Measurements from ENCODE around the gene SDC1. TPM values are rescaled to one million over a fixed set of nuclear protein-coding genes. Genes with fewer than 3 reads are reported as not detected.

Gene SDC1
- total RNA-seq, 2 experiments from 2014 or later = 0.12 TPM; not detected in 1

DNA sequence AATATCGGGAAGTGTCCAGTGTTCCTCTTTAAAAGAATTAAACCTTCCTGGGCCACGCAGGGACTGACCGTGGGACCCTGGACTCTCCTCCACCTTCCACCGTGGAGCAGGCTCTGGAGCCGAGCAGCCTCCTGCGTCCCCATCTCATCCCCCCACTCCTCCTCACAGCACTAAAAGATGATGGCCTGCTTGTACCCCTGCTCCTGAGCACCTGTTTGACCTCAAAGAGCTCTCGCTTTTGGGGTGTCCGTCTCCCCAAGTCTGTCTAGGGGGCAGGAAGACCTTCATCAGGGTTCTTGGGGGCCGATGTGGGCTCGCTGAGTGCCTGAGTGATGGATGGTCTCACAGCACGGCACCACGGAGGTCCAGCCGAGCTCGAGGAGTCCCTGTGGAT, 1.2 kb upstream of the SDC1 start:
- H3K4me1 Mint-ChIP-seq (ENCODE audit: low read depth) = peaks cover 6% of the 10 kb centered on the region

DNA sequence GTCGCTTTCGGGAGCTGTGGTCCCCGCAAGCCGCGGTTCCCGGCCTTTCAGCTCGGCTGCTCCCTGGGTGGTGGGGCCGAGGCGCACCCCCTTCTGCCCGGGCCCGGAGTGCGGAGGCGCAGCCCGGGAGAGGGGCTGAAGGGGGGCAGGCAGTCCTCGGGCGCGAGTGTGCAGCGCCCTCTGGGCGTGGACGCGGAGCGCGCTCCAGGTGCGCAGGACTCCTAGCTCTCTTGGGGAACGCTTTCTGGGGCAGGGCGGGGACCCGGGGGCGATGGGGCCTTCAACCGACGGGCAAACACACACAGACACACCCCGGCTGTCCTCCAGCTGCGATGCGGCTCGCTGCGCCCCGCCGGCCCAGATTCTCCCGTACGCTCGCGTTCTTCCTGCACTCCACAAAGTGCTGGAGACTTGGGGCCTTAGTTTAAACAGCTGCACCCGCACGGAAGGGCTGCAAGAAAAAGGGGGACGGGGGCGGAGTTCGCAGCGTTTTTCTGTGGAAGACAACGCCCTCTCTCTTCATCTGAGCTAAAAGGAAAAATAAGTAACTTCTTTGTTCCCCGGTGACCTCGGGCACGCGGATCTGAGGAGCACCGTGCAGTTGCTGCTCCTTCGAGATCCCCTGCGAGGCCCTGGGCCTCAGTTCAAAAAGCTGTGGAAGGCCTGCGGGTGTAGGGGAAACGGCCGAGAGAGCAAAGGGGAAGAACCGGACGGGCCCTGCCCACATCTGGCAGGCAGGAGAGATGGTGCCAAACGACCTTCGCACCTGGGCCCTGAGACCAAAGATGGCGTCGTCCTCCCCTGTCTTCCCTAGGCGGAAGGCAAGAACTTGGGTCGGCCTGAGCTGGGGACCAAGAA, 593 bp upstream of the SDC1 start:
- H3K4me1 Mint-ChIP-seq (ENCODE audit: low read depth) = peaks cover 6% of the 10 kb centered on the region
- intact Hi-C loops (cut with micrococcal nuclease) = loop anchor here (1.0 to 10.0 kb wide), 2 partner anchors 90 to 211 kb away; partner anchors contain the start of gene MATN3
- no peaks in the 10 kb centered on the region for H3K9me3 Mint-ChIP-seq
- CTCF ChIA-PET = interaction anchor here (0.8 to 1.9 kb wide), 15 partner anchors 9 to 210 kb away, joined by 3 to 6 read pairs (median 4); no protein-coding TSS in a partner anchor
- H3K36me3 Mint-ChIP-seq = no peaks in the 10 kb centered on the region
- no peak overlapping the region for H3K27ac Mint-ChIP-seq
- peak; percentile 51 for DNase-seq
- POLR2A ChIA-PET = interaction anchor here (0.6 kb wide), 1 partner anchor 71 kb away, joined by 3 read pairs; no protein-coding TSS in a partner anchor
- peak overlapping the region; percentile 48 for H3K4me3 Mint-ChIP-seq
- peaks cover 41% of the 10 kb centered on the region for H3K27me3 Mint-ChIP-seq

More for the DNA sequence above, 1.2 kb upstream of the SDC1 start:
- POLR2A ChIA-PET = no interaction called here
- H3K36me3 Mint-ChIP-seq = no peaks in the 10 kb centered on the region
- no peaks in the 10 kb centered on the region for H3K9me3 Mint-ChIP-seq
- intact Hi-C loops (cut with micrococcal nuclease) = loop anchor here (10.0 kb wide), 1 partner anchor 211 kb away; the partner anchor contains the start of gene MATN3
- peaks cover 41% of the 10 kb centered on the region for H3K27me3 Mint-ChIP-seq
- H3K27ac Mint-ChIP-seq = no peak overlapping the region
- no peak for DNase-seq
- CTCF ChIA-PET = interaction anchor here (0.8 to 1.9 kb wide), 9 partner anchors 9 to 211 kb away, joined by 3 to 6 read pairs (median 5); no protein-coding TSS in a partner anchor
- H3K4me3 Mint-ChIP-seq = no peak overlapping the region

- H3K27me3 Mint-ChIP-seq = peaks cover 44% of the 10 kb centered on the region
- intact Hi-C loops (cut with micrococcal nuclease) = loop anchor here (10.0 kb wide), 1 partner anchor 209 kb away; the partner anchor contains the start of gene MATN3
- no peak overlapping the region for H3K27ac Mint-ChIP-seq
- H3K9me3 Mint-ChIP-seq = no peaks in the 10 kb centered on the region
- POLR2A ChIA-PET = no interaction called here
- H3K36me3 Mint-ChIP-seq = no peaks in the 10 kb centered on the region
- no peak for DNase-seq
- no peak overlapping the region for H3K4me3 Mint-ChIP-seq
- peaks cover 6% of the 10 kb centered on the region for H3K4me1 Mint-ChIP-seq (ENCODE audit: low read depth)
- CTCF ChIA-PET = interaction anchor here (1.1 to 1.9 kb wide), 4 partner anchors 14 to 209 kb away, joined by 4 to 6 read pairs (median 6); no protein-coding TSS in a partner anchor
These were observed 690 bp downstream of the SDC1 start for GRCh38 chr2:20224164-20224715.

DNA sequence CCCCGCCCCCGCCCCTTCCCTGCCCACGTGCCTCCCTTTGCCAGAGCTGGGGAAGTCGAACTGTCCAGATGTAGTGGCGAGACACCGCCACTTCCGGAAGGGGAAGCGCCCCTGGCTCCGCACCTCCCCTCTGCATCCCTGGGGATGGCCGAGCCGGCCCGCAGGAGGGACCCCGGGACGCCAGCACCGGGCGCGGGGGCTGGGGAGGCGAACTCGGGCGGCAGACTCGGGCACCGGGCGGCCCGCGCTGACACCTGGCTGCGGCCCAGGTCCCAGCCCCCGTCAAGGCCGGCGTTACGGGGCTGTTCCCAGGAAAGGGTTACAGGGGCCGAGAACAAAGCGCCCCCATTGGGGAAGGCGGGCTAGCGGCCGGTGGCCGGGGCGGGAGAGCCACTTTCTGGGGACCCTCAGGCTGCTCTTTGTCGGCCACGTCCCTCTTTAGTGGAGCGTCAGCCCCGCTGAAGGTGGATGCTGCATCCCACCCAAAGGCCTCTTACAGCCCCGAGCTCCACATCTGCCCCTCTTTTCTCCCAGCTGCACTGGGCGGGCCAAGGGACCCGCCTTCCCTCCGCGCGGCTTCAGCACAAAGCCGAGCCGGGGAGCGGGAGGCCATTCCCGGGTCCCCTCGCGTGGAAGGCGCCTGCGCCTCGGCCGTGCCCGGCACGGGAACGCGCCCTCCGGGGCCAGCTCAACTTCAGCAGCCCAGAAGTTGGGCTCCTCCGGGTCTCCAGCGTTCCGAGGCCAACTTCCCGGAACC, 1.3 kb downstream of the SDC1 start:
- Mint-ChIP-seq H3K4me1 (ENCODE audit: low read depth) (peaks cover 6% of the 10 kb centered on the region), H3K36me3 (no peaks in the 10 kb centered on the region), H3K9me3 (no peaks in the 10 kb centered on the region), H3K27ac (no peak overlapping the region), H3K4me3 (no peak overlapping the region), H3K27me3 (peaks cover 41% of the 10 kb centered on the region)
- intact Hi-C loops (cut with micrococcal nuclease) = loop anchor here (10.0 kb wide), 1 partner anchor 209 kb away; the partner anchor contains the start of gene MATN3
- ChIA-PET CTCF (interaction anchor here (1.1 kb wide), 1 partner anchor 208 kb away, joined by 6 read pairs; no protein-coding TSS in a partner anchor), POLR2A (no interaction called here)
- DNase-seq = no peak

DNA sequence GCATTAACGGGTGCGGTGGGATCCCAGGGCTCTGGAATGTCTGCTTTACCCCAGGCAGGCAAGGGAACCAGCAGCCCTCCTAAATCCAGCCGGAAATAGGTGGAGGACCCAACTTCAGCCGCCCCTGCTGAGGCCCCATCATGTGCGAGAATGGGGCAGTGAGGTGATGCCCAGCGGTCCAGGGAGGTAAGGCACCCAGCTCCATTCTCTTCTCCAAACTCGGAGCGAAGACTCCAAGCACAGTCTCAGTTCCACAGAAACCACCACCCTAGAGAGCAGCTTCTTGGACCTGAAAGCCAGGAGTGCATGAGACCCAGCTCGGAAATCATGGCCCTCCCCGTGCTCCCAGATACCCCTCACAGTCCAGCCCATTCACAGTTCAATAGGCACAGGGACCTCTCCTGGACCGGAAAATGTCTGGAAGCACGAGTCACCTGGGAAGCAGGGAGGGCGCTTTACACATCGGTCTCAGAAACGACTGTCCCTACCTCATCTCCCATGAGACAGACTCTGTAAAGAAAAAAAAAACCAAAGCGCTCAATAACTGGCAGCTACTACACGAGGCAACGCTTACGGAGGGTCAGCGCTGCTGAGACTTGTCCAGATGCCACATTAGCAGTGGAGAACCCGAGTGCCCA, 2.0 kb downstream of the SDC1 start:
- Mint-ChIP-seq H3K27ac (no peak overlapping the region), H3K4me3 (peak overlapping the region; percentile 23), H3K9me3 (no peaks in the 10 kb centered on the region), H3K4me1 (ENCODE audit: low read depth) (peaks cover 6% of the 10 kb centered on the region), H3K36me3 (no peaks in the 10 kb centered on the region), H3K27me3 (peaks cover 41% of the 10 kb centered on the region)
- ChIA-PET CTCF (no interaction called here), POLR2A (no interaction called here)
- intact Hi-C loops (cut with micrococcal nuclease) = loop anchor here (10.0 kb wide), 1 partner anchor 208 kb away; the partner anchor contains the start of gene MATN3
- DNase-seq = no peak

DNA sequence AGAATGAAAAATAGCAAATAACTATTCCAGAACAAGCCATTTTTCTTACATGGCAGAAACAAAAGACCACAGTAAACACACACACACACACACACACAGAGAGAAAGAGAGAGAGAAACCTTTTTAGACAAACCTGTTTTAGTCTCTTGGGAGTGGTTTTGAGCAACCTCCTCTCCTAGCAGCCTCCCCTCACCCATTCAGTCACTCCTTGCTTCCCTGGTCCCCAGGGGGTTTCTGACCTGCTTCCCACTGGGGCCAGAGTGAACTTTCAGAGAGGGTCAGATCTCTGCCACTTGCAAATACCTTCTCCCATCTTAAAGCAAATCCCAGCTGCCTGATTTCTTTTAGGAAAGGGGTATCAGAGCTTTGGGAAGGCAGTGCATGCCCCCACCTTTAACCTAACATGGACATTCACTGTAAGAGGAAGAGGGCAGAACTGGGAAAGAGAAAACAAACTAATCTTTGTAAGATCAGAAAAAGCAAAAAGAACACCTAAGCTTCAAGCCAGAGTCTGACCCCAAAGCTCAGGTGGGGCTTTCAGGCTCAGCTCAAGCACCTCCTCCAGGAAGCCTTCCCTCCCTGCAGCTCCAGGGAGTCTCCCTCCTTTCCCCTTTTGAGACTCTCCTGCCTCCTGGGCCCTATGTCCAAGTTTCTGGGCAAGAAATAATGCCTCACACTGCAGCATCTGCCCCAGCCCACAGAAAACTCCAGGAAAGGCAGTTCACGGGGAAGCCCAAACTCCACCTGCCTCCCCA, 2.7 kb downstream of the SDC1 start:
- no peaks in the 10 kb centered on the region for H3K9me3 Mint-ChIP-seq
- H3K4me1 Mint-ChIP-seq (ENCODE audit: low read depth) = peaks cover 6% of the 10 kb centered on the region
- H3K36me3 Mint-ChIP-seq = no peaks in the 10 kb centered on the region
- POLR2A ChIA-PET = no interaction called here
- intact Hi-C loops (cut with micrococcal nuclease) = loop anchor here (10.0 kb wide), 1 partner anchor 207 kb away; the partner anchor contains the start of gene MATN3
- H3K27me3 Mint-ChIP-seq = peaks cover 34% of the 10 kb centered on the region
- no peak overlapping the region for H3K27ac Mint-ChIP-seq
- no peak for DNase-seq
- CTCF ChIA-PET = no interaction called here
- H3K4me3 Mint-ChIP-seq = no peak overlapping the region

DNA sequence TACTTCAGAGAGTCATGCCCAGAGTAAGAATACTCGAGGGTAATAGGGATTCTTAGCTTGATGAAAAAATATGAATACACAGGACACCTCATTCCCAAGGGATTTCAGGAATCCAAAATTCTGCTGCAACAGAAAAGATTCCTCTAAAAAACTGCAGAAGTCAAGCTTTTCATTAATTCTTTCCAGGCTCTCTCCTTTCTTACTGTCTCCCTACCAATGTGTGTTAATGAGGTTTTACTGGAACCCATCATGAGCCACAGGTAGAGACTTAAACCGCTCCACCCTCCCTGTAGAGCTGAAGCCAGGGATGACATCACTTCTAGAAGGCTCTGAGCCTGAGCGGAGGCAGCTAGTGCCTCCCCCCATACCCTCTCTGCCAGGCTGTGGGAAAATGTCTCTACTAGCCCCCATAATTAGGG, 3.4 kb downstream of the SDC1 start:
- no peaks in the 10 kb centered on the region for H3K36me3 Mint-ChIP-seq
- H3K4me3 Mint-ChIP-seq = no peak overlapping the region
- no peak for DNase-seq
- peaks cover 32% of the 10 kb centered on the region for H3K27me3 Mint-ChIP-seq
- peaks cover 6% of the 10 kb centered on the region for H3K4me1 Mint-ChIP-seq (ENCODE audit: low read depth)
- no peaks in the 10 kb centered on the region for H3K9me3 Mint-ChIP-seq
- H3K27ac Mint-ChIP-seq = no peak overlapping the region
- CTCF ChIA-PET = no interaction called here
- intact Hi-C loops (cut with micrococcal nuclease) = loop anchor here (10.0 kb wide), 1 partner anchor 207 kb away; the partner anchor contains the start of gene MATN3
- POLR2A ChIA-PET = no interaction called here

DNA sequence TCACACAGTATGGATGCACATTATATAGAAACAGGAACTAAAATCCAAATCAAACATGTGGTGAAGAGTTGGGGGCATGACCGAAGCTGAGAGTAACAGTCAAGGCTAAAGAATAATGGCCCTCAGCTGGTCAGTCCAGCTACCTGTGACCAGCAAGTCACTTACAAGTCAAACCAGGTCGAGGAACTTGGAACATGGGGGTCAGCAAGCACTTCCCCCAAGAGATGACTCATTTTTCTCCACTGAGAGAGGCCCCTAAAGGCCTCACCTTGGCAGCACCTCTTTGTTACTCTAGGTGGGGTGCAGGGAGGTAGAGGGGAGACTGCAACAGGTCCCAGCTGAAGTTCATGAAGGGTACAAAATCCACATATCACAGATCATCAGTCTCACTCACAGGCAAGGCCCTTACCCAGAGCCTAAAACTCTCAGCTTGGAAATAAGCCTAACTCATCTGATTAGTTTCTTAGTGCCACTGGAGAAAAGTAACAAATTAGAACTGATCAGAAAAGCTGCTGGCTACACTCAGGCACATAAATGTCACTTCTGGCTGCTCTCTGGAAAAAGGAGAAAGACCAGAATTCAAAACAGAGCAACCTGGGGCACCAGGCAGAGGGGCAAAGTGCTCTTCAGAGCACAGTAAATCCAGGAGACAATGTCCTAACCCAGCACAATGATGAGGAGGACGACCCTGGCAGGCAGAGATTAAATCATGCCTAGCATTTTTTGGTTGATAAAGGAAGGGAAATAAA, 4.0 kb downstream of the SDC1 start:
- H3K9me3 Mint-ChIP-seq = no peaks in the 10 kb centered on the region
- no peaks in the 10 kb centered on the region for H3K36me3 Mint-ChIP-seq
- DNase-seq = no peak
- CTCF ChIA-PET = interaction anchor here (1.1 to 1.5 kb wide), 2 partner anchors 13 to 190 kb away, joined by 3 read pairs; no protein-coding TSS in a partner anchor
- peaks cover 28% of the 10 kb centered on the region for H3K27me3 Mint-ChIP-seq
- peaks cover 6% of the 10 kb centered on the region for H3K4me1 Mint-ChIP-seq (ENCODE audit: low read depth)
- no peak overlapping the region for H3K4me3 Mint-ChIP-seq
- intact Hi-C loops (cut with micrococcal nuclease) = loop anchor here (10.0 kb wide), 1 partner anchor 206 kb away; the partner anchor contains the start of gene MATN3
- H3K27ac Mint-ChIP-seq = no peak overlapping the region
- POLR2A ChIA-PET = no interaction called here

- ChIA-PET CTCF (interaction anchor here (1.1 to 1.5 kb wide), 2 partner anchors 11 to 191 kb away, joined by 3 read pairs; no protein-coding TSS in a partner anchor), POLR2A (no interaction called here)
- Mint-ChIP-seq H3K4me1 (ENCODE audit: low read depth) (no peaks in the 10 kb centered on the region), H3K27me3 (peaks cover 22% of the 10 kb centered on the region), H3K9me3 (no peaks in the 10 kb centered on the region), H3K27ac (no peak overlapping the region), H3K36me3 (no peaks in the 10 kb centered on the region), H3K4me3 (no peak overlapping the region)
- intact Hi-C loops (cut with micrococcal nuclease) = loop anchor here (10.0 kb wide), 1 partner anchor 205 kb away; the partner anchor contains the start of gene MATN3
- DNase-seq = no peak
These were observed 5.1 kb downstream of the SDC1 start for GRCh38 chr2:20219763-20220380.

Data from activated CD4-positive, alpha-beta memory T cell treated with anti-CD3 and anti-CD28 coated beads for 36 hours (primary cell).